IPS DF 4.7 (cell line): ENCODE results near the gene CHCHD3.

ENCODE experiments used
- DNase-seq: peaks from one replicate; pipeline ENCODE4 v3.0.0-alpha.2; 2013; ENCODE audit warnings: low spot score; ENCODE audit errors: extremely low read depth

The CHCHD3 gene

DNA sequence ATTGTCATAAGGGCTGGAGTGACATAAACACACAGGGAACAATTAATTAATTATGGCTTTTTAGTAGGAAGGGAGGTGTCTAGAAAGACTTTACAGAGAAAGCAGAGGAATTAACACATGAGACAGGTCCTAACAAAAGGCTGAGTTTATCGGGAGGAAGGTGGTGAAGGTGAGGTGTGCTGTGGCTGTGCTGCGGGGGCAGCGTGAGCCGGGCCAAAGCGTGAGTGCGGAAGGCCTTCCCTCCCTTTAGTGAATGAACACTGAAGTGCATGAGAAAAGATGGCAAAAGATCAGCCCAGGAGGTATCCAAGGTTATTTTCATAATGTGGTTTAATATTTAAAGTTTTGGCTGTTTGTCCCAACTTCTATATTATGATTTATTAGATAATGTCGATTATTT is 262.2 kb downstream of the CHCHD3 start:
- DNase-seq: no peak

DNA sequence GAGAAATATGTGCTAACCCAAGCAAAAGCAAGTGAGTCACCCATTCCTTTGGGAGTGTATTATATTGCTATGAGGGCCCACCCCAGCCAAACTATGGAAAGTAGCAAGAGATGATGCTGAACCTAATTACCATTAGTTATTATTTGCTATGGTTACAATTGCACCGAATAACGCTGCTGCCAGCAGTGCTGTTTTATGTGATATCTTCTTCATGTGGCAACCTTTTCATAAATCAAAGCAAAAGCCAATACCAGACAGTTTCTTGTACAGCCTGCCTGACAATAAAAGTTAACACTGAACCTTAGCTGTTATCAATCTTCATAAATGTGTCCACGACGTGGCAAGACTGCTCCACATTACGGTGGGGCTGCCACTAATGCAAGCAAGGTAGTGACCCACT is 263.9 kb downstream of the CHCHD3 start:
- DNase-seq: no peak

DNA sequence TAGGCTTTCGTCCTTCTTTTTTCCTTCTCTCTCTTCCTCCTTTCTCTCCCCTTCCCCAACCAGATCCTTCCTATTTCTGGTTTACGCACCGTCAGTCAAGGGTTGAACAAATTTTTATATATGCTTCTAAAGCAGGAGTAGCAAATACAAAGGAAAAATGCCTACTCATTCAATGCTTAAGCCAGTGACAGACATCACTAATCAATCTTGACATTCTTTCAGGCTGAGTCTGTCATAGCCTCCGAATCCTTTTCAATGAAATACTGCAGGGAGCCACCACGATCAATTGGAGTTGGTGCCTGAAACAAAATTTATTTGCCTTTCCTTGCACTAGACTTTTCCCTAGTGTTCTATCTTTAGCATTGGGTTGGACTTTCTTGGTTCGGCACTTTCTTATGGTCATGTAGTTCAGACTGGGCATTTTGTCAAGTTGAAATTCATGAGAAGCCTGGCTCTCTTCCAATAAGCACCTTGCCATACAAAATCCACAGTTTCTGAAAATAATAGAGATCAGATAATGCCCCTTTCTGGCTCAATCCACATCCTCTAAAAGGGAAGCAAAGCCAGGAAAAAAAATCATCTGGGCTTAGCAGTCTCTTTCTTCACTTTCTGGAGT is 266.1 kb downstream of the CHCHD3 start:
- no peak for DNase-seq

DNA sequence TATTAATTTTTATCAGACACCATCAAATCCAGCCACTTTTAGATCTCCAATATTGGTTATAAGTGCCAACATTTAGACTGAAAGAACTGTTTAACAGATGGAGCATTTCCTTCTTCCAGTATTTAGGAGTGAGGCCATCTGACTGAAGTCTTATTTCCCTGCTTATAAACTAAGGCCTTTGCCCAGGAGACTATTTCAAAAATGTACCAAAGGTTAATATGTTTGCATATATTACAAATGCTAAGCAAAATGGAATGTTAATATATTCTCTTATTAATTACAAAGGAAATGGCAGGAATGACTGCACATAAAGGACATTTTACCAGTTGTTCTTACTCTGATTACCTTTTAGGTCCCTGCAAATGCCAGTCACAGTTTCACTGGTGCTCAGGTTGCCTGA is 266.8 kb downstream of the CHCHD3 start:
- no peak for DNase-seq

DNA sequence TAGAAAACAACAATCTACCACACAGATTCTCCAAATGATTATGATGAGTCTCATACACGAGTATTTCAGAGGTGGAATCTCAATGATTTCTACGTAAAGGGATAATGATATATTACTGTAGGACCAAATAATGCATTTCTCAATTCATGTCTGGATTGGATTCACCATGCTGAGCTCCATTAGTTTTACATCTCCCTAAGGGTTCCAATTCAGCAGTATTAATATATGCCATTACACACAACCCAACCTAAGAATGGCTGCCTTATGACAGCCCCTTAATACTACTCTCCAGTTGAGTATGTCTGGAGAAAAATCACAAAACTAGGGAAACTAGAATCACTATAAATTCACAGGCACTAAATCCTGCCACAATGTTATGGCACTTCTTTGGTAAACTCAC is 271.3 kb downstream of the CHCHD3 start:
- no peak for DNase-seq

DNA sequence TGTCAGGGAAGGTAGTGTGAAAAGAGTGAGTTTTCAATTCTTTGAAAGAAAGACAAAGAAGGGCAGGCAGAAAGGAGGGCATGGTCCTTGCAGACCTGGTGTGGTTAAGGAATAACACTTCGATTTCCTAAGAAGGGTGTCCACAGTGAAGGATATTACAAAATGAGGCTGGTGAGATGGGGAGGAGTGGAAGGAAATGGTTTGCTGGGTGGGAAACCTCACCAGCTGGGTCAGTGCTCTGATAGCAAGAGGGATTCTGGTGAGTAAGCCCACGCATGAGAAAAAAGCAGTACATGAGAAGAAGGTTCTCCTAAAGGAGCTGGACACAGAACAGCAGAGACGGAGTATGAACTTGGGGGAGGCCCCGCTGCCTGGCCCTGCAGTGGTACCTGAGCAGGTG is 275.1 kb downstream of the CHCHD3 start:
- no peak for DNase-seq

DNA sequence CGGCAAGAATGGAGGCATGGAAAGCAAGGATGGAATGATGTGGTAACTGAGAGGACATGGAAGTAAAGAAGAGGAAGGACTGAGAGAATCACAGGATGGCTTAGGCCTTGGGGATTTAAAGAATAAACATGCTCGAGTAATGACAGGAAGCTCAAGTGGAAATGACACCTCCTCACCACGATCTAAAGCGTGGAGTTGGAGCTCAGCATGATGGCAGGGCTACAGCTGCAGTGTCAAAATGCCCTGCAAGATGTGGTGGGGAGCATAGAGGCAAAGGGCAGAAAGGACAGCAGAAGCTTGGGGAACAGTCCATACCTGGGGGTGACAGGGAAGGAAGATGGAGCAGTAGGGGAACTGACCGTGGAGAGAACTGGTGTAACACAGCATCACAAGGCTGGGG is 276.1 kb downstream of the CHCHD3 start:
- no peak for DNase-seq

DNA sequence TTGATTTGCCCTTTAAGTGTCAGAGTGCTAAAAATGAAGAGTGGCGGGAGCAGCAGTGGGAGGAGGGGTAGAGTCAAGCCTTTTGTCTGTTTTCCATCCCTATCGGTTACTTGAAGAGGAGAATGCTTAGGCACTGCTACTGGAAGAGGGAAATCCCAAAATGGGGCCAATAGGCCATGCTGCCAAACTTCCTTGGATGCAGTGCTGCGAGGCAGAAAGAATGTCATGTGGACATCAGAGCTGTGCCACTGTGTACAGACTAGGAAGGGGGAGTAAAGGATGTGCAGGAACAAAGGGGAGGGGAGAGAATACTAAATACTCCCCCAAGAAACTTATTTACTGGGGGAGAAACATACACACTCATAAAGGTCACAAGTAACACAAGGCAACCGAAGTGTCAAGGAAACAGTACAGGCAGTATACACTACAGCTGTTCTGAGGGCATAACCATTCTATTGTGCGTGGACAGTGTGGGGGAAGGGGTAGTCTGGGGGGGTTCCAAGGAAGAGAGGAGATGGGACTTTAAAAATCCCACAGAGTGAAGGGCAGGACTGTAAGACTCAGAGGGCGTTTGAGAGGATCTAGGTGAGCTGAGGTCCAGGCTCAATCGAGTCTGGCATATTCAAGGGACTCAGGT is 276.9 kb downstream of the CHCHD3 start:
- no peak for DNase-seq

DNA sequence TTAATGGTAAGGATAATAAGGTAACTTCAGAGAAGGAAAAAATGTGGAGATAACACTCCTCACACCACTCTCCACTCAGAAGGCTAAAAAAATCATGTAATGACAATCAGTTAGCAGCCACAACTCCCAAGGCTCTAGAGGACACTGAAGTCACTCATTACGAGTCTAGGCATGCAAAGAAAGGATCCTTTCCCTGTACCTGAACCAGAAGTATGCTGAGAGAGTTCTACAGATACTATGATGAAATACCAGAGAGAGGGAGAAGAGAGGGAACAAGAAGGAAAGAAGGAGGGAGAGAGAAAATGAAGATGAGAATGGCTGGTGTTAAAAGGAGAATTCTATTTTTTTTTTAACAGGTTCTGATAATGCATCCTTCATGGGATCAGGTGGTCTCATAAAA is 281.4 kb downstream of the CHCHD3 start:
- DNase-seq: no peak

DNA sequence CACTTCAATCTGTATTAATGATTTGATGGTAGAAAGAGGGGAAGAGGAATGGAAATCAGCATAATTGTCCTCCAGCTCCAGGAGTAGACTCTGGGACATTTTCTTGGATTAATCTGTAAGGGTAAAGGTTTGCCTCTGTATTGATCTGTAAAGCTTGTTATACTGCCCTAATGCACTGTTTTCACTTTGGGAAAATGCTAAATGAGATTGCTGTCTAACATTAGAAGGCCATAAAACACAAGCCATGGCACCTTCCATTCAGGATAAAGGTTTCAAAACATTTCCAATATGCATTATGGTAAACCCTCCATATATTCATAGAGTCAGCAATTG is 282.8 kb downstream of the CHCHD3 start:
- no peak for DNase-seq

DNA sequence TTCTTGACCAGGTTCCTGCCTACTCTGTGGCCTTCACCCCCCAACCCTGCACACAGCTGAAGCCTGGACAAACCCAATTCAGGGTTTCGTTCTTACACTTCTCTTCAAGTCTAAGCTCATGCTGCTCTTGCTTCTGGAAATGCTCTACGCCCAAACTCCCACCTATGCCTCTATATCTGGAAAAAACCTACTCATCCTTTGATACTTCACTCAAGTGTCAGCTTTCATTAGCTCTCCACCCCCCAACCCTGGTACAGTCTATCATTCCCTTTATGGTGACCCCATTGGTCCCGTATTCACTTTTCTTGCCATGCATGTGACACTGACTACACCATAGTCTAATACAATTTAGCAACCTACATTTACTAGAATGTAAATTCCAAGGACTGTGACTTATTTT is 284.7 kb downstream of the CHCHD3 start:
- no peak for DNase-seq

DNA sequence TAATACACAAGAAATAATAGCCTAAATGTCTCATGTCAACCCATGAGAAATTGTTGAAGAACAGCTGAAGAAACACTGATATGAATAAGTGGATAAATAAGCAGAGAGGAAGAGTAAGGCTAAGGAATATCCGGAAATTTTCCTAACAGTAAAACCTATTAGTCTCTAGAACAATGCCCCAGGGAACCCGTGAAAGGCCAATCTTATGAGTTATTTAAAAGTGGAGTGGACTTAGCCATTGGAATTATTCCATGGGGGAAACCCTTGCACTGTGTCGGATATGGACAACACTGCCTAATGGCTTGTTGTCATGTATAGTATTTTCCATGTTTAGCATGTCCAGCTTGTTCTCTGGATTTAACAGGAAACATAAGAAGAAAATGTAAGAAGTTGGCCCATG is 288.4 kb downstream of the CHCHD3 start:
- no peak for DNase-seq

DNA sequence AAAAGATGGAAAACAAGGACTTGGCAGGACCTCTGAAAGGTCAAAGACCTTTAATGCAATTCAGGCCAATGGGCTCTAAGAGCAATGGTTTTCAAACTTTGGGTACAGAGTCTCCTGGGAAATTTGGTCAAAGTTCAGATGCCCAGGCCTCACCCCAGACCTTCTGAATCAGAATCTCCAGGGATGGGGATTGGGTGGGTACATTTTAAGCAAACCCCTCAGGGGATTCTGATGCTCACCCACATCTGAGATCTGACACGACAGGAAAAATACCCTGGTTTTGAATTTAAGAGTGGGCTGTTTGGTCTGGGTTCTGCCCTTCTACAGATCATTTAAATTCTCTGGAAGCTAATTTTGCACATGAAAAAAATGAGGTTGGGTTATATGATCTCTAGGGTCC is 290.9 kb downstream of the CHCHD3 start:
- no peak for DNase-seq

DNA sequence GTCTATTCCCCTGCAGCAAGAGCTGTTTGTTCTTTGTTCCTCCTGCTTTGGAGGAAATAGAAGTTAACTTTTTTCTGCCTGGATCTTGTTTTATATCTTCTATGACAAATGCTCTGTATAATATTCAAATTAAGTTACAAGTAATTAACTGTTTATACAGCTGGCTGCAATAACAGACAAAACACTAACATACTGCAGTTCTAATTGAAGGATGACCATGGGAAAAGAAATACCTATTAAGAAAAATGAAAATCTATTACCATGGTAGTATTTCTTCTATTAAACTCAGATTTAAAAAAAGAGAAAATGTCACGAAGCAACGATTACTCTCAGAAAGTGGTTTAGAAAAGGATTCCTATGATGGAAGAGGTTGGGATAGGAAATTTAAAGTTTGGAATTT is 291.8 kb downstream of the CHCHD3 start:
- DNase-seq: no peak

DNA sequence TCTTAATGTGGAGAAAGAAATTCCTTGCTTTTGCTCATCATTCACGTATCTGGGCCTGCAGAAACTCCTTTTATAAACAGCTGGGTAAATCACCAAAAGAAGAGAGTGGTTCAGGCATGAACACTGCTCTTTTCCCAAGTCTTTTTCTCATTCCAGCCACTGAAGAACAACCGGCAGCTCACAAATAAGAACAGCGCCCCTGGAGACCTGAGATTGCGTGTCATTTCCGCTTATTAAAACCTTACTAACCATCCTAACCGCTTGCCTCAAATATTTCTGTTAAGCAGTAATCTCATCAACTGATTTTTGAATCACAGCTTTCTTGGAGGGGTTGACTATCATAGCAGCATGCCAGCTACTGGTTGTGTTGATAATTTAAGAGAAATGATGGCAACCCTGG is 292.6 kb downstream of the CHCHD3 start:
- DNase-seq: no peak

DNA sequence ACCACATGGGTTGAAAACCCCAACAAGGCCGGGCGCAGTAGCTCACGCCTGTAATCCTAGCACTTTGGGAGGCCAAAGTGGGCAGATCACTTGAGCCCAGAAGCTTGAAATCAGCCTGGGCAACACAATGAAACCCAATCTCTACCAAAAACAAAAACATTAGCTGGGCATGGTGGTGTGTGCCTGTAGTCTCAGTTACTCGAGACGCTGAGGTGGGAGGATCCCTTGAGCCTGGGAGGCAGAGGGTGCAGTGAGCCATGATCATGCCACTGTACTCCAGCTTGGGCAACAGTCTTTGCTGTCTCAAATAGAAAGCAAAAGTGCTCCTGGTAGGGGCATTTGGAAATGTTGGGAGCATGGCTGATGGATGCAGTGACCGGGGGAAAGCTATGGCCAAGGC is 296.0 kb downstream of the CHCHD3 start:
- no peak for DNase-seq

DNA sequence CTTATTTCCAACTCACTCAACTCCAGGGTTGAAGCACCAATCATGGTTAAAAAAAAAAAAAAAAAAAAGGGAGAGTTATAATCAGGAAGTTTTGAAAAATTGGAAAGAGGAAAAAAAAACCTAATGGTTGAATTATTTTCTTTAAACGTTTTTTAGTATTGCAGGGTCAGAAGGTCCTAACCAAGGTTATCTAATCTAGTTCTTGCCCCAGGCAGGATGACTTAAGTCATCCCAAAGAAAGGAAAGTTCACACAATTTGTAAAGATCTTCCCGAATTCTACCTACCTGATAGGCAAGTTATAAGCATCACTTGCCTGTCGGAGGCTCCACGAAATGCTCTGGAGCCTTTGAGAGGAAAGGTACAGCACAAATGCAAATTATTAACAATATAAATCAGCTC is 297.5 kb downstream of the CHCHD3 start:
- no peak for DNase-seq

DNA sequence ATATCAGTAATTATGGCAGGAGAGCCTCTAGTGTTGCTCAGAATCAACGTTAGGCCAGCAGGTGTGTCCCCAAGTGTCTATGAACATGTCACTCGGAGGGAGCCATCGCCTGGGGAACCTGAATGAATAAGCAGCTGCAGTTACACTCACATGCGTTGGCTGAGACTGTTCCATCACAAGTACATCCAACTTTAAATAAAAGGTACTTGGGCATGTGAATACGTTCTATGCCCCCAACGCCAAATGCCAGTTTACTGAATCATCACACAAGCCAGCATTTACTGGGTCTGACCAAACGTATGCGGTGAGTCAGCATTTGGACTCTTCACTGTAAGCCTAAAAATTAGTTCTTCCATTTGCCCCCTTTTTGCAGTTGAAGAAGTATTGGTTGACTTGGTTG is 298.1 kb downstream of the CHCHD3 start:
- no peak for DNase-seq

DNA sequence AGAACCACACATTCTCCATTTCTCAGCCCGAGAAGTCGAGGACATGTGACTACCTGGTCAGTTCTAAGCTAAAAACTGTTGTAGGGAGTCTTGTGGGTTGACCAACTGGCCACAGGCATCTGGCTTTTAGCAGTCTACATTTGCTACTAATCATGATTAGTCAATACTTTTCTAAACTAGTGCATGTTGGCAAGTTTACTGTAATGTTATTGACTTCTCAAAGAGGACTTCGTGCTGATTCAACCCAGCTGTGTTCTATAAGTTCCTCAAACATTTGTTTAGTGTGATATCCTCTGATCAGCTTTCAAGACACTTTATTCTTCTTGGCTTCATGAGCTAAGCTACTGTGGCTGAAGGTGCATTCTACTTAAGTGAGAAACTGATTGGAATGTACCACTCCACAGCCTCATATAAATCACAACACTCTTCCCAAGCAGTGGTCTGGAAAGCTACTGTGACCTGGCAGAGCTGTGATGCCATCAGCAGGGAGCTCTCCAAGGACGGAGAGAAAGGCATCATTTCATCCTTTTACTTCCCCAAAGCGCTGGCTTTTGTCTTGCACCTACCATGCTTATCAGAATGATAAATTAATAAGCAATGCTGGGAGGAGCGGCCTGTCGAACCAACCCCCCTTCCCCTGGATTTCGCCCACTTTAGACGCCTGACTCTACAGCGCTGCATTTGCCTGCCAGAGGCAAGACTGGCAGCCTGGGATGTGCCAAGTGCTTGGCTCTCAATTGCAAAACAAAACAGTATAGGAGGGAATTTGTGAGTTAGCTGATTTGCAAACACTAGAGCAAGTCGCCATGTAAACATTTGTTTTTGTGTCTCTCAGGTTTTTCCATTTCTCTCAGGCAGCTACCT is 298.9 kb downstream of the CHCHD3 start:
- no peak for DNase-seq

DNA sequence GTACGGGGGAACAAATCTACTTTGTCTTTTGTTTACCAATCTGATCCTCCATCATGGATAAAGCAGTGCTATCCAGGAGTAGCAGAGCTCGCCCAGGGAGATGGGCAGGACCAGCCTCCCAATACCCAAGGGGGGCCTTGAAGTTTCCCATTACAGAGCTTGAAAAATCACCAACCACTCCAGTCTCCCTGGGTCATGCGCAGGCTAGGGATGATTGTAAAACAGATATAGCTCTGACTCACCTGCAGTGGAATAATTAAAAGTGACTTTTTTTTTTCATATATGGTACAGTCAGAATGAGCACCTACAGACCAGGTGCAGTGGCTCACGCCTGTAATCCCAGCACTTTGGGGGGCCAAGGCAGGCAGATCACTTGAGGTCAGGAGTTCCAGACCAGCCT is 301.1 kb downstream of the CHCHD3 start:
- no peak for DNase-seq

DNA sequence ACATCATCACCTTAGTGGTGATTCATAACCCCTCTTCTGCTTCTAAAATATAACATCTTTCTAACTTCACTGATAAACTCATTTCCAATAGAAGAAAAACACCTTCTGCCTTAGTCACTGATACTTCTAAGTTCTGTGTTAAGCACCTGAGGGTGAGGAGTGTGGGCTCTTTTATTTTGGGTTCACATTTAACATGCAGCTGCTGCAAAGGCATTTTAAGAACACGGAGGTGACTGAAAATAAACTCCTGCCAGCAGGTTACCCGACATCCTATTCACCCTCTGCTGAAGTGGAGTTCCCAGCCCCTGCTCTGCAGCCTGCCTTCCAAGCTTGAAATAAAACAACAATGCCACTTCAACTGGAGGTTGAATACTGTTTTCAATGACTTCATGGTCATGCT is 302.7 kb downstream of the CHCHD3 start:
- DNase-seq: no peak

DNA sequence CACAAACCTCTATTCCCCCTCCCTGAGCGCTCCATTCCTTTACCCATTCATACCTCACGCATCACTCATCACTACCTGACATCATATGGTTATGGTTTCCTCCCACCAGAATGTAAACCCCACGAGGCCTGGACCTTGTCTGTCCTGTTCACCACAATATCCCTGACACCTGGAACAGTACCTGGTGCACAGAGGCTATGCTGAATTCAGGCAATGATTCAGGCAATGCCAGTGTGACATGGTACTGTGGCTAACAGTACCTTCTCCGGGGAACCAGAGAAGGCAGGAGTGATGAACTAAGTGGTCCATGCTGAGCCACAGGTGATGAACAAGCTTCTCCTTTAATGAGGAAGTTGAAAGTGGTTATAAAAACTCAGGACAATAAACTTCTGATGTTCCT is 303.1 kb downstream of the CHCHD3 start:
- no peak for DNase-seq

DNA sequence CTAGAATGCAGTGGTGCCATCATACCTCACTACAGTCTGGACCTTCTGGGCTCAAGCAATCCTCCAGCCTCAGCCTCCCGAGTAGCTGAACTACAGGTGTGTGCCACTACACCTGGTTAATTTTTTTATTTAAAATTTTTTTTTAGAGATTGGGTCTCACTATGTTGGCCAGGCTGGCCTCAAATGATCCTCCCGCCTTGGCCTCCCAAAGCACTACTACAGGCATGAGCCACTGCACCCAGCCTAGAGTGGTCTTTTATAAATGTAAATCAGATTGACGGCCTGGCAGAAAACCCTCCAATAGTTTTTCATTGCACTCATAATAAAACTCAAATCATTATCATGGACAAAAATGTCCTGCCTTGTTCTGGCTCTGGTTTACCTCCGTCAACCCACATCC is 303.9 kb downstream of the CHCHD3 start:
- no peak for DNase-seq
